Keratinocyte (primary cell): ENCODE measurements around the gene LRFN5. TPM values are rescaled to one million over a fixed set of nuclear protein-coding genes. Genes with fewer than 3 reads are reported as not detected.
"Not testable (repeated sequence)": the region's sequence is repeated elsewhere in the genome, so short reads cannot be mapped to it uniquely, and the experiment has no call there.

Source experiments
- DNase-seq: peaks from one replicate; pipeline ENCODE4 v3.0.0-alpha.2; 2011; ENCODE audit warnings: low read depth, missing footprints, low spot score
- FAIRE-seq: peaks from 2 replicates; lab custom pipeline; 2011; peaks lifted over from hg19 to GRCh38; lab: Jason Lieb, UNC
- H2AFZ ChIP-seq: 2 replicates; pipeline ENCODE4 v1.6.0; 2012; ENCODE audit warnings: low read length, control low read depth, inconsistent platforms; ENCODE audit not compliant: control insufficient read depth
- H3K27ac ChIP-seq: 2 replicates; pipeline ENCODE4 v1.5.1; 2011; ENCODE audit warnings: low read length; ENCODE audit not compliant: control insufficient read depth, insufficient read depth
- H3K27me3 ChIP-seq: 3 replicates; pipeline ENCODE4 v1.6.0; 2011; ENCODE audit warnings: low read length; ENCODE audit not compliant: control insufficient read depth, insufficient read depth; ENCODE audit errors: extremely low read depth
- H3K36me3 ChIP-seq, 2 experiments: 2 replicates in 1 of 2; 3 replicates in 1 of 2; pipeline ENCODE4 v1.5.1; 2011; ENCODE audit warnings: low read length in 2 of 2, mild to moderate bottlenecking in 1 of 2; ENCODE audit not compliant: control insufficient read depth in 2 of 2, insufficient read depth in 2 of 2; ENCODE audit errors: extremely low read depth in 1 of 2
- H3K4me1 ChIP-seq: 3 replicates; pipeline ENCODE4 v1.5.1; 2011; ENCODE audit warnings: low read length; ENCODE audit not compliant: control insufficient read depth, insufficient read depth; ENCODE audit errors: extremely low read depth
- H3K4me2 ChIP-seq: 3 replicates; pipeline ENCODE4 v1.6.0; 2011; ENCODE audit warnings: low read depth, low read length; ENCODE audit not compliant: control insufficient read depth, insufficient read depth; ENCODE audit errors: extremely low read depth
- H3K4me3 ChIP-seq, 3 experiments: fragments of 200-600 bp in 1 of 3; sonication (generic) in 1 of 3; 2 replicates in 2 of 3; 3 replicates in 1 of 3; pipeline ENCODE4 v1.5.1; 2011 to 2016; ENCODE audit warnings: low read length in 3 of 3, mild to moderate bottlenecking in 3 of 3, control low read depth in 2 of 3, inconsistent platforms in 1 of 3, low read depth in 1 of 3, mixed read lengths in 1 of 3, mixed run types in 1 of 3, moderate library complexity in 1 of 3; ENCODE audit not compliant: control insufficient read depth in 2 of 3, insufficient read depth in 2 of 3; ENCODE audit errors: extremely low read depth in 1 of 3
- H3K79me2 ChIP-seq: 2 replicates; pipeline ENCODE4 v1.6.0; 2012; ENCODE audit warnings: low read length; ENCODE audit not compliant: control insufficient read depth, insufficient read depth
- H3K9ac ChIP-seq: 3 replicates; pipeline ENCODE4 v1.6.0; 2011; ENCODE audit warnings: low read length; ENCODE audit not compliant: control insufficient read depth, insufficient read depth; ENCODE audit errors: extremely low read depth
- H3K9me1 ChIP-seq: 3 replicates; pipeline ENCODE4 v1.6.0; 2011; ENCODE audit warnings: low read length; ENCODE audit not compliant: control insufficient read depth, insufficient read depth; ENCODE audit errors: extremely low read depth
- H3K9me3 ChIP-seq: 2 replicates; pipeline ENCODE4 v1.5.1; 2012; ENCODE audit warnings: low read depth, low read length; ENCODE audit not compliant: control insufficient read depth
- H4K20me1 ChIP-seq: 3 replicates; pipeline ENCODE4 v1.6.0; 2011; ENCODE audit warnings: low read length; ENCODE audit not compliant: control insufficient read depth, insufficient read depth; ENCODE audit errors: extremely low read depth
- CTCF ChIP-seq, 3 experiments: IDR thresholded peaks in 1 of 3; conservative IDR thresholded peaks in 1 of 3; optimal IDR thresholded peaks in 1 of 3; 2 replicates in 2 of 3; 3 replicates in 1 of 3; pipeline versions ENCODE3 to v1.5.1; 2011; ENCODE audit warnings: low read length in 3 of 3, mild to moderate bottlenecking in 3 of 3, moderate library complexity in 2 of 3, control low read depth in 1 of 3, inconsistent platforms in 1 of 3; ENCODE audit not compliant: insufficient read depth in 2 of 3; ENCODE audit errors: extremely low read depth in 1 of 3
- EZH2 ChIP-seq: IDR thresholded peaks from one replicate; pipeline ENCODE4 v1.6.1; 2012; ENCODE audit warnings: inconsistent platforms, mild to moderate bottlenecking, low read length, moderate library complexity
- dilution Hi-C: fragments of 300-500 bp; cut with MboI; formaldehyde crosslinking; loops from one replicate; pipeline ENCODE4 v1.7.0; 2020; ENCODE audit warnings: low sequenced_read_pairs; ENCODE audit not compliant: extremely low pct_ligation_motif_present
- polyA plus RNA-seq, 5 experiments: library from polyadenylated mRNA; depleted of rRNA in 3 of 5; stranded (reverse) in 3 of 5; stranded (forward) in 1 of 5; unstranded in 1 of 5; fragments of >200 nt; gene quantifications; 1 replicate in 1 of 5; 2 replicates in 3 of 5; 3 replicates in 1 of 5; pipeline versions ENCODE4 v1.2.1 to v1.2.3, GENCODE V29; 2011 to 2012; ENCODE audit warnings: missing spikeins in 2 of 5, low read depth in 1 of 5, low replicate concordance in 1 of 5

Gene LRFN5
- polyA plus RNA-seq, 1 donor (not counting 4 experiments of a cell fraction or from before 2014, with no cell fraction given): not detected

DNA sequence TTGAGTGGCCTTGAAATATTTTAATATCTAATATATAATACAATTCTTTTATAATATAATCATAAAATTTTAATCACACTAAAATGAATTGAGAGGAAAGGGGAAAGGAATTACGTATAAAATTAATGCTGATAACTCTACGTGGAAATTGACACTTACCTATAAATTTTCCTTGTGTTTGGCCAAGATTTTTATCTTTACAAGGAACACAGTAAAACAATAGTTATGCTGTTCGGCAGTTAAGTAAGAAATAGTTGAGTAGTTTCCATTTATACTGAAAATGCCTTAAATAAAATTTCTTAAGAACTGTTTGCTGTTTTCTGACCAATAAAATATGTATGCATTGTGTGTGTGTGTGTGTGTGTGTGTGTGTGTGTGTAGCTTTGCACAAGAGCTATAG, 294.4 kb downstream of the LRFN5 start:
- DNase-seq (no peak), FAIRE-seq (no peak)
- Histone ChIP-seq H3K9me1 (no peaks in the 10 kb centered on the region), H3K36me3 (no peaks in the 10 kb centered on the region), H3K9me3 (no peaks in the 10 kb centered on the region), H3K79me2 (no peaks in the 10 kb centered on the region), H3K27me3 (no peaks in the 10 kb centered on the region), H3K4me1 (no peaks in the 10 kb centered on the region), H4K20me1 (no peaks in the 10 kb centered on the region), H3K4me2 (no peak overlapping the region), H3K27ac (no peak overlapping the region), H3K9ac (no peak overlapping the region), H3K4me3 (no peak overlapping the region), H2AFZ (no peak overlapping the region)
- dilution Hi-C loops: no loop called here
- TF ChIP-seq CTCF (optimal IDR thresholded peaks at IDR 0.05 in 1 of 3, IDR thresholded peaks at IDR 0.05 in 1 of 3, conservative IDR thresholded peaks at IDR 0.05 in 1 of 3; ENCODE audit: extremely low read depth in 1 of 3, insufficient read depth in 2 of 3, low read length in 3 of 3): no peak
- TF ChIP-seq EZH2: no peak

DNA sequence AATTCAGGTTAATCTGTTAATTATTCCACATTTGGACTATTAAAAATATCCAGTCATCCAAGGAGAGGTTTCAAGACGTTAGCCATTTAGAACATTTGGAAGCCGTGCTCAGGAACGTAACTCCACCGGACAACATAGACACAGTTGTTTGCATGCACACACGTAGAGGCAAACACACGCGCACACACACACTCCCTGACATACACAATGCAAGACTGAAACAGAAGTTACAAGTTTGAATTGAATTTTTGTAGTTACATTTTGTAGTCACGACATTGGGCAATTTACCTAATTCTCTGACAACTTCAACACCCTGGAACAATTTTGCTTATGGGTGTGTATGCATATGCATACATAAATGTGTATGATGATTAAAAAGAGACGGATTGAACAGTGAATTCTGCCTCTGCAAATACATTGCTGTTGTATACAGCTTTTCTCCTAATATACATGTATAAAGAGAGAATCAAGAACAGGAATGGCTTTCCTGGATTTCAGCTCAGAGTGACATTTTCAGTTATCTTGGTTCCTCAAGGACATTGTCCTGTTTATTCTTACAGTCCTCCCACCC, 298.8 kb downstream of the LRFN5 start:
- Histone ChIP-seq H3K79me2 (no peaks in the 10 kb centered on the region), H3K9ac (no peak overlapping the region), H3K36me3 (no peaks in the 10 kb centered on the region), H3K4me1 (no peaks in the 10 kb centered on the region), H3K27me3 (no peaks in the 10 kb centered on the region), H3K4me3 (no peak overlapping the region), H3K9me1 (no peaks in the 10 kb centered on the region), H3K4me2 (no peak overlapping the region), H3K27ac (no peak overlapping the region), H2AFZ (no peak overlapping the region), H3K9me3 (no peaks in the 10 kb centered on the region), H4K20me1 (no peaks in the 10 kb centered on the region)
- TF ChIP-seq EZH2 (no peak), CTCF (optimal IDR thresholded peaks at IDR 0.05 in 1 of 3, IDR thresholded peaks at IDR 0.05 in 1 of 3, conservative IDR thresholded peaks at IDR 0.05 in 1 of 3; ENCODE audit: extremely low read depth in 1 of 3, insufficient read depth in 2 of 3, low read length in 3 of 3) (no peak)
- dilution Hi-C loops: no loop called here
- DNase-seq: no peak
- FAIRE-seq: no peak

GRCh38 chr14:41911155-41911554, 304.5 kb downstream of the LRFN5 start:
- FAIRE-seq, H3K9me3 ChIP-seq, dilution Hi-C loops, H3K9me1 ChIP-seq, H3K4me1 ChIP-seq, H3K4me2 ChIP-seq, DNase-seq, H3K36me3 ChIP-seq, H3K27me3 ChIP-seq, H4K20me1 ChIP-seq, H3K27ac ChIP-seq, H3K79me2 ChIP-seq: not testable (repeated sequence)
- Histone ChIP-seq H2AFZ (peak overlapping the region; percentile 73), H3K9ac (peak overlapping the region; percentile 52), H3K4me3 (peak overlapping the region in 2 of 3 experiments; percentile 44 to 57)
